HG02938 (cell line): ENCODE results near the gene PRDX6.
"Not testable (repeated sequence)": the region's sequence is repeated elsewhere in the genome, so short reads cannot be mapped to it uniquely, and the experiment has no call there.

Experiments
- ATAC-seq: cut with Tn5 transposase; IDR thresholded peaks from one replicate; pipeline ENCODE4 v1.9.1; 2021; ENCODE audit warnings: mild to moderate bottlenecking, moderate library complexity; ENCODE audit not compliant: unreplicated experiment

Gene PRDX6

GRCh38 chr1:173495609-173496267, 18.6 kb downstream of the PRDX6 start:
- ATAC-seq: no peak

GRCh38 chr1:173496757-173497320, 19.7 kb downstream of the PRDX6 start:
- ATAC-seq: no peak

GRCh38 chr1:173499729-173500128, 22.6 kb downstream of the PRDX6 start:
- ATAC-seq: no peak

GRCh38 chr1:173502104-173502503, 25.0 kb downstream of the PRDX6 start:
- ATAC-seq: no peak

- ATAC-seq: no peak
Observed at GRCh38 chr1:173503391-173503790, 26.3 kb downstream of the PRDX6 start.

GRCh38 chr1:173504268-173504667, 27.1 kb downstream of the PRDX6 start:
- no peak for ATAC-seq

GRCh38 chr1:173505391-173505790, 28.3 kb downstream of the PRDX6 start:
- ATAC-seq: no peak

- no peak for ATAC-seq
Observed at GRCh38 chr1:173506437-173506836, 29.3 kb downstream of the PRDX6 start.

- no peak for ATAC-seq
Observed at GRCh38 chr1:173507205-173507846, 30.2 kb downstream of the PRDX6 start.

- ATAC-seq: no peak
Observed at GRCh38 chr1:173507847-173508209, 30.7 kb downstream of the PRDX6 start.

GRCh38 chr1:173508541-173508940, 31.4 kb downstream of the PRDX6 start:
- no peak for ATAC-seq

GRCh38 chr1:173509797-173510196, 32.7 kb downstream of the PRDX6 start:
- ATAC-seq: no peak

- not testable (repeated sequence) for ATAC-seq
Observed at GRCh38 chr1:173514503-173514902, 37.4 kb downstream of the PRDX6 start.

GRCh38 chr1:173520799-173521198, 43.7 kb downstream of the PRDX6 start:
- no peak for ATAC-seq

GRCh38 chr1:173523329-173523728, 46.2 kb downstream of the PRDX6 start:
- no peak for ATAC-seq

GRCh38 chr1:173525926-173526325, 48.8 kb downstream of the PRDX6 start:
- no peak for ATAC-seq

- ATAC-seq: no peak
Observed at GRCh38 chr1:173527151-173527826, 50.2 kb downstream of the PRDX6 start.

GRCh38 chr1:173529106-173529505, 52.0 kb downstream of the PRDX6 start:
- no peak for ATAC-seq

GRCh38 chr1:173530795-173531693, 53.9 kb downstream of the PRDX6 start:
- ATAC-seq: no peak

GRCh38 chr1:173532237-173532636, 55.1 kb downstream of the PRDX6 start:
- ATAC-seq: no peak

- no peak for ATAC-seq
Observed at GRCh38 chr1:173536223-173536622, 59.1 kb downstream of the PRDX6 start.
